HG02678 (cell line): Measurements from ENCODE around the gene MPO.

Experiments
- ATAC-seq: cut with Tn5 transposase; IDR thresholded peaks from one replicate; pipeline ENCODE4 v1.9.1; 2021; ENCODE audit warnings: mild to moderate bottlenecking, moderate library complexity; ENCODE audit not compliant: unreplicated experiment

Gene MPO

DNA sequence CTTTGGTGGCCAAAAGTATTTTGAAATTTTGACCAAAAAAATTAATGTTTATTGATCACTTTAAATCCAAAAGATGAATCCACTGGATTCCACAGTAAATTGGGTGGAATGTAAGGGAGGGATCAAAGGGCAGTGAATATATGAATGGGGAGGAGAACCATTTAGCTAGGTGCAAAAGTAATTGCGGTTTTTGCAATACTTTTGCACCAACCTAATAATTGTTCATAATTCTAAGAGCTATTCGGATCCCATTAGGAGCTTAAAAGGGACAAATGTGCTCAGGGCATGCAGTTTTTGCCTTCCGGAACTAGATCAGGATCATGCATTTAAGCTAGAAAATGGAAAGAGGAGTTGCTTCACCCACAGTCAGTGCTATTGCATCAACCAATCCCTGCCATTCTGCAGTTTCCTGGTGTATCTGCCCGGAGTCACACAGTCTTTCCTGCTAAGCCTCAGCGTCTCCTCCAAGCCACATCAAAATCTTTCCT lies 42.5 kb downstream of the MPO start, which contains the start of gene LPO:
LPO (plus strand) TSS at position 438 of the 488 bp plus-strand sequence. CDS start 4,396 bp downstream, outside the sequence.
- no peak for ATAC-seq

- no peak for ATAC-seq
Measured at GRCh38 chr17:58236394-58236793, 44.3 kb downstream of the MPO start.

GRCh38 chr17:58235821-58236220 lies 44.9 kb downstream of the MPO start:
- no peak for ATAC-seq

DNA sequence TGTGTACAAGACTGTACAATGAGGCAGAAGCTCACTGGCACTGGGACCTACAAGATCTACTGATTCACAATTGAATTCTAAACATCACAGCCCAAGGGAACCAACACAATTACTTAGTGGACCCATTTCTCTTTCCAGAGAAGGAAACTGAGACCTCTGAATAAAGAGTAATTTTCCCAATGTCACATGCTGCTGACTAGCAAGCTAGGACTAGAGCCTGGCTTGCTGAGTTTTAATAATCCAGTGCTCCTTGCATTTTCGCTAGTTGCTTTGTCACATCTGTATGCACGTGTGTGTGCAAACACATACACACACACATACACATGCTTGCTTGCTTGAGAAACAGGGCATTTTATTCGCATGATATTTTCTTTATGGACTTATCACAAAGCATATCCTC lies 46.2 kb downstream of the MPO start:
- no peak for ATAC-seq

- ATAC-seq = peak; percentile 65
Measured at GRCh38 chr17:58233543-58233942, 47.2 kb downstream of the MPO start.

- peak; percentile 70 for ATAC-seq
Measured at GRCh38 chr17:58232707-58233156, 48.0 kb downstream of the MPO start.

- no peak for ATAC-seq
Measured at GRCh38 chr17:58231641-58232040, 49.1 kb downstream of the MPO start.

- ATAC-seq = no peak
Measured at GRCh38 chr17:58229881-58230280, 50.9 kb downstream of the MPO start.

DNA sequence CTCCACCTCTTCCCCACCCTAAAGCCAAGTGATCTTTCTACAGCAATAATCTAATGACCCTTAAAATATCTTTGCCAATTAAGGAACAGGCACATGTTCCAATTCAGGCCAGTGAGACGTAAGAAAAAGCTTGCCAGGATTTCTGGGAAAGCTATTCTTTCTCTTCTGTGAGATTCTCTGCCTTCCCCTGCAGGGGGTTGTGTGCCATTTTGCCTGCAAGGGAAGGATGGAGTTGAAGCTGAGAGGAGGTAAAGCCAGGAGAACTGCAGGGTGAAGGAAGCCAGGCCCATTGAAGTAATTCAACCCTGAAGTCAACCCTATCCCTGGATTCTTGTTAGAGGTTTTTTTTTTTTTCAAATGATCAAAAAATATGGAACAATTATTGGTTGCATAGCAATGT lies 51.4 kb downstream of the MPO start:
- ATAC-seq = no peak

GRCh38 chr17:58228679-58229078 lies 52.1 kb downstream of the MPO start:
- ATAC-seq = no peak

DNA sequence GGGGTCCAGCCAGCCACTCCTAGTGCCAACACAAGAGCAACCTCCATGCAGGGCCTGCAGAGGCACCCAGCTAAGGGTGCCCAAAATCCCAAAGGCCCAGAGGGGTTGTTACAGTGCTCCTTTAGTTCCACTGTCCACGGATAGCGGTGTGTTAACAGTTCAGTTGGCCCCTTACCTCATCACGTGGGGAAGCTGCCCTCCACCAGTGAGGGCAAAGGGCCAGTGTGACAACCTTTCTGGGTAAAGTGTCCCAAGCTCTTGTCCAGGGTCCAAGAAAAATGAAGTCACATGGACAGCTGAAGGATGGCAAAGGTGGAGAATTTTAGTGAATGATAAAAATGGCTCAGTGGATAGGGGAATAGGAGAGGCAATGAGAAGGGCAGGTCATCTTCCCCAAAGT lies 53.0 kb downstream of the MPO start:
- ATAC-seq = no peak

DNA sequence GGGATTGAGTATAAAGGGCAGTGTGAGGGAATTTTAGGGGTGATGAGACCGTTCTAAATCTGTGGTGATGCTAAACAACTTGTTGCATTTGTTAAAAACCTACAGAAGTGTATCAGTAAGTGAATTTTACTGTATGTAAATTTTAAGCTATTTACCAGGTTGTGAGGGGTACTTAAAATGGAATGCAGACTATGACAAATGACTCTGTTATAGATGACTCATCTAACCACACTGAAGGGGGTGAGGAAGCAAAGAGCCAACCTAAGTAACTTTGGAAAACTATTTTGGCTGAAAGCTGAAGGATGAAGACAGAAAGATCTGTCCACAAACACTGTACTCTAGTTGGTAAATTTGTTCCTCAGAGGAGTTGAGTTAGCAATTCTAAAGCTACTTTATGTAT lies 56.4 kb downstream of the MPO start:
- no peak for ATAC-seq
